WTC11 (cell line): ENCODE data around the gene MEP1B. TPM values are rescaled to one million over a fixed set of nuclear protein-coding genes. Genes with fewer than 3 reads are reported as not detected.

Experiments
- ATAC-seq: fragments of 200-7000 bp; cut with Tn5 transposase; 2 replicates; pipeline ENCODE4 v1.10.0; 2021; ENCODE audit warnings: mild to moderate bottlenecking, moderate library complexity
- CTCF ChIA-PET: fragments of 300-600 bp; sonication (Branson Sonifier 250); formaldehyde crosslinking; loops from one replicate; lab custom pipeline; 2021; ENCODE audit warnings: antibody characterized with exemption; lab: Charles Lee
- POLR2A ChIA-PET: fragments of 350-600 bp; sonication (Branson Sonifier 250); formaldehyde crosslinking; loops from one replicate; lab custom pipeline; 2021; ENCODE audit warnings: antibody characterized with exemption; lab: Charles Lee
- DNase-seq: peaks from one replicate; pipeline ENCODE4 v3.0.0; 2021; ENCODE audit warnings: low spot score
- H3K27ac Mint-ChIP-seq: 2 replicates; pipeline ENCODE4 v1.8.0; 2021; ENCODE audit warnings: mixed read lengths
- H3K27me3 Mint-ChIP-seq: 2 replicates; pipeline ENCODE4 v1.8.0; 2021; ENCODE audit warnings: low read depth, mild to moderate bottlenecking, moderate library complexity, mixed read lengths
- H3K36me3 Mint-ChIP-seq: 2 replicates; pipeline ENCODE4 v1.8.0; 2021; ENCODE audit warnings: mixed read lengths
- H3K4me1 Mint-ChIP-seq: 2 replicates; pipeline ENCODE4 v1.8.0; 2022; ENCODE audit warnings: mixed read lengths
- H3K4me3 Mint-ChIP-seq: 2 replicates; pipeline ENCODE4 v1.8.0; 2021; ENCODE audit warnings: mild to moderate bottlenecking, moderate library complexity, mixed read lengths
- H3K9me3 Mint-ChIP-seq: 2 replicates; pipeline ENCODE4 v1.8.0; 2021; ENCODE audit warnings: mixed read lengths
- CREB1 ChIP-seq: sonication (generic); formaldehyde crosslinking; IDR thresholded peaks from 2 replicates; pipeline ENCODE4 v1.8.0; 2023; ENCODE audit warnings: mild to moderate bottlenecking, missing genetic modification reagents
- FOXP1 ChIP-seq: sonication (generic); formaldehyde crosslinking; IDR thresholded peaks from 2 replicates; pipeline ENCODE4 v1.8.0; 2022; ENCODE audit warnings: missing genetic modification reagents, mild to moderate bottlenecking, moderate library complexity, borderline replicate concordance
- GRHL2 ChIP-seq: fragments of 250-450 bp; sonication (Bioruptor Pico); IDR thresholded peaks from 2 replicates; pipeline ENCODE4 v1.8.0; 2022; ENCODE audit warnings: mild to moderate bottlenecking, moderate library complexity; ENCODE audit not compliant: insufficient replicate concordance, severe bottlenecking
- GTF2I ChIP-seq: fragments of 250-450 bp; sonication (Bioruptor Pico); conservative IDR thresholded peaks from 2 replicates; pipeline ENCODE4 v1.4.0; 2021; ENCODE audit warnings: mild to moderate bottlenecking
- HMGA2 ChIP-seq: fragments of 250-450 bp; sonication (Bioruptor Pico); IDR thresholded peaks from 2 replicates; pipeline ENCODE4 v1.4.0; 2021; ENCODE audit warnings: mild to moderate bottlenecking, moderate library complexity
- HMGXB4 ChIP-seq: sonication (generic); formaldehyde crosslinking; IDR thresholded peaks from 2 replicates; pipeline ENCODE4 v1.8.1; 2023; ENCODE audit warnings: mild to moderate bottlenecking, moderate library complexity, missing genetic modification reagents
- NR1H2 ChIP-seq: sonication (generic); formaldehyde crosslinking; IDR thresholded peaks from 2 replicates; pipeline ENCODE4 v1.9.0; 2021; ENCODE audit warnings: mild to moderate bottlenecking, moderate library complexity, missing genetic modification reagents
- NR2C2 ChIP-seq: sonication (generic); formaldehyde crosslinking; IDR thresholded peaks from 2 replicates; pipeline ENCODE4 v1.8.0; 2022; ENCODE audit warnings: mild to moderate bottlenecking, missing genetic modification reagents
- PRDM15 ChIP-seq: sonication (generic); formaldehyde crosslinking; IDR thresholded peaks from 2 replicates; pipeline ENCODE4 v1.8.0; 2022; ENCODE audit warnings: missing genetic modification reagents
- SMAD3 ChIP-seq: sonication (generic); formaldehyde crosslinking; IDR thresholded peaks from 2 replicates; pipeline ENCODE4 v1.8.0; 2022; ENCODE audit warnings: missing genetic modification reagents, mild to moderate bottlenecking, borderline replicate concordance
- SMAD4 ChIP-seq: sonication (generic); formaldehyde crosslinking; IDR thresholded peaks from 2 replicates; pipeline ENCODE4 v1.8.0; 2022; ENCODE audit warnings: mild to moderate bottlenecking, missing genetic modification reagents
- ZNF138 ChIP-seq: sonication (generic); formaldehyde crosslinking; conservative IDR thresholded peaks from 2 replicates; pipeline ENCODE4 v1.8.1; 2022; ENCODE audit warnings: mild to moderate bottlenecking, moderate library complexity, missing genetic modification reagents
- ZNF263 ChIP-seq: sonication (generic); formaldehyde crosslinking; IDR thresholded peaks from 2 replicates; pipeline ENCODE4 v1.8.1; 2022; ENCODE audit warnings: low read depth, mild to moderate bottlenecking, moderate library complexity, missing genetic modification reagents
- ZNF317 ChIP-seq: sonication (generic); formaldehyde crosslinking; IDR thresholded peaks from 2 replicates; pipeline ENCODE4 v1.8.1; 2023; ENCODE audit warnings: low read depth, mild to moderate bottlenecking, moderate library complexity, missing genetic modification reagents, borderline replicate concordance
- total RNA-seq: library from RNA; stranded (reverse); gene quantifications from 3 replicates; pipeline ENCODE4 v1.2.3, GENCODE V29; 2021
- TF ChIP-seq, protein P1 (sequence below): sonication (generic); formaldehyde crosslinking; IDR thresholded peaks from 2 replicates; pipeline ENCODE4 v1.8.0; 2022; ENCODE audit warnings: mild to moderate bottlenecking, missing genetic modification reagents
- TF ChIP-seq, protein P2 (sequence below): sonication (generic); formaldehyde crosslinking; IDR thresholded peaks from 2 replicates; pipeline ENCODE4 v1.8.1; 2022; ENCODE audit warnings: low read depth, mild to moderate bottlenecking, moderate library complexity, missing genetic modification reagents, borderline replicate concordance

Gene MEP1B
- total RNA-seq, 1 experiment from 2014 or later = not detected

GRCh38 chr18:32255570-32255969, 65.7 kb downstream of the MEP1B start:
- Mint-ChIP-seq H3K4me1 (peaks cover 24% of the 10 kb centered on the region), H3K4me3 (no peak overlapping the region), H3K36me3 (no peaks in the 10 kb centered on the region), H3K9me3 (no peaks in the 10 kb centered on the region), H3K27me3 (no peaks in the 10 kb centered on the region), H3K27ac (no peak overlapping the region)
- ATAC-seq (no peak), DNase-seq (no peak)
- TF ChIP-seq ZNF317 (CRISPR knock-in tag) = no peak
- CTCF ChIA-PET = interaction anchor here (1.1 to 1.9 kb wide), 2 partner anchors 16 to 17 kb away, joined by 3 to 11 read pairs; no protein-coding TSS in a partner anchor
- POLR2A ChIA-PET = no interaction called here

DNA sequence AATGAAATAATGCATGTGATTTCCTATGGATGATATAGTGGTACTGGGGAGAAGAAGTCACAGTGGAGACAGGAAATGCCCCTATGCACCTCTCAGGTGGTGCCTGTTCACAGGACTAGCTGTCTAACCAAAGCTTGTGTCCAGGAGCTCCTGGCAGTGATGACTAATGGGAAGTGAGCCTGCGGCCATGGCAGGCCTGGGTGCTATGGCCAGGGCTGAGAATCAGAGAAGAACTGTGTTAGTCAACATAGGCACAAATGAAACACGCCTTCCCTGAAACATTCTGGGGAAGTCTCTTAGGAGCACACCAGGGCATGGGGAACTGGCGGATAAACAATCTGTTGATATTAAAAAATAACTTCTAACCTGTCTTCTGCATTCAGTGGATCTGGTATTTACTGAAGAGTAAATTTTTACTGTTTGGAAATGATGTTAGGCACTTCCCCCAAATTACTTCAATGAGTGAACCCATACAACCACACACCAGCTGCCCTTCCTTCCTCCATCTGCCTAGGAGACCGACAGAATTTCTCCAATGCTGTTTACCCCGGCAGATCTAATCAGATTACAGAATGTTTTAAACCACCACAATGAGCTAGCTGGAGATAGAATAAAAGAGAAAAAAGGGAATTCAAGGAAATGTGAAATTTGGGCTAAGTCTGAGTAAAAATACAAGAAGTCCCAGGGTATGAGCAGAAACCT, 67.4 kb downstream of the MEP1B start:
- no peak for ATAC-seq
- TF ChIP-seq NR1H2 (CRISPR knock-in tag) (no peak), GRHL2 (CRISPR knock-in tag) (no peak), FOXP1 (CRISPR knock-in tag) (no peak)
- no peak for DNase-seq
- Mint-ChIP-seq H3K27ac (no peak overlapping the region), H3K36me3 (no peaks in the 10 kb centered on the region), H3K27me3 (no peaks in the 10 kb centered on the region), H3K9me3 (peaks cover 3% of the 10 kb centered on the region; the same call in 1 of the 2 replicates), H3K4me1 (peaks cover 10% of the 10 kb centered on the region), H3K4me3 (no peak overlapping the region)
- ChIA-PET POLR2A (no interaction called here), CTCF (interaction anchor here (1.3 kb wide), 1 partner anchor 14 kb away, joined by 5 read pairs; no protein-coding TSS in a partner anchor)

DNA sequence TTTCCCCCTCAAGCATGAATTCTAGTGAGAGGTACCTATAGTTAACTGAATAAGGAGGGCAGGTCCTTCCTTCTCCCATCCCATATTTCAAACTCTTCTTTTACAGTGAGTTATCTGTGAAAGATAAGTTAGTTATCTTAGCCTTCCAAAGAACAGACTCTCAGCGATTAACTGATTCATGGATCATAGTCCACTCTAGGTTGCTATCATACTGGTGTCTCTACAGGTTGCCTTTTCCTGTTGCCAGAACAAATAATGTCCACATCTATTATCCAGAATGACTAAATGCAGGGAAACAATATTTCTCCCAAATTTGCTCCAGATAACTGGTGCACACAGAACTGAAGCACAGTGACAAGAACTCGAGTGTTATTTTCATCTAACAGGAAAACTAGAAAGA, 68.3 kb downstream of the MEP1B start:
- ChIA-PET POLR2A (no interaction called here), CTCF (no interaction called here)
- Mint-ChIP-seq H3K27me3 (no peaks in the 10 kb centered on the region), H3K4me1 (peaks cover under 1% of the 10 kb centered on the region), H3K9me3 (peaks cover 3% of the 10 kb centered on the region; the same call in 1 of the 2 replicates), H3K36me3 (no peaks in the 10 kb centered on the region), H3K27ac (no peak overlapping the region), H3K4me3 (no peak overlapping the region)
- no peak for ATAC-seq
- TF ChIP-seq NR2C2 = no peak
- TF ChIP-seq, protein P1, sequence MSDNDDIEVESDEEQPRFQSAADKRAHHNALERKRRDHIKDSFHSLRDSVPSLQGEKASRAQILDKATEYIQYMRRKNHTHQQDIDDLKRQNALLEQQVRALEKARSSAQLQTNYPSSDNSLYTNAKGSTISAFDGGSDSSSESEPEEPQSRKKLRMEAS = no peak
- DNase-seq = no peak

DNA sequence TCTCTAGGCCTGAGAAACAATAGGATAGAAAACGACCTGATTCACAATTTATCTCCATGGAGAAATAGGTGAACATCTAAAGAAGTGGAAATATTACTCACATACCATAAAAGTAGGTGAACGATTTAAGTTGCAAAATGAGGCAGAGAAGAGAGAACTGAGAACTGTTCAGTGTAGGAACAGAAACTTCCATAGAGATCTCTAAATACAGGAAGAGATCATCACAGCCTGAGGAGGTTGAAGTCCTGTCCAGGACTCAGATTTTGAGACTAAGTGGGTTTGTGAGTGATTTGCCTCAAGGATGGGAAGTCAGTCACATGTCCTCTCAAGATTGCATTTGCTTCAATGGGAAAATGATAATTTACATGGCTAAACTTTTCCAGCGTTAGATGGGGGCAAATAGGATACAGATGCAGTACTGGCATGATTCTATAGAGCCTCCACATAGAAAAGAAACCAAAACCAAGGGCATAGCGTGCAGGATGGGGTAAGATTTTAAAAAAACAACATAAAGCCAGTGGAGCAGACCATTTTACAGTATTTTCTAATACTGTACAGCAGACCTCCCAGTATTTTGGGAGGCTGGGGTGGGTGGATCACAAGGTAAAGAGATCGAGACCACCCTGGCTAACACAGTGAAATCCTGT, 68.8 kb downstream of the MEP1B start:
- DNase-seq (no peak), ATAC-seq (no peak)
- H3K36me3 Mint-ChIP-seq = no peaks in the 10 kb centered on the region
- no peak for TF ChIP-seq HMGXB4 (CRISPR knock-in tag)
- TF ChIP-seq HMGA2 (CRISPR knock-in tag) = no peak
- TF ChIP-seq CREB1 (CRISPR knock-in tag) = no peak
- TF ChIP-seq SMAD3 (CRISPR knock-in tag) = no peak
- TF ChIP-seq SMAD4 = no peak
- TF ChIP-seq ZNF263 (CRISPR knock-in tag) = no peak
- TF ChIP-seq, protein P1 = no peak
- TF ChIP-seq FOXP1 (CRISPR knock-in tag) = no peak
- TF ChIP-seq PRDM15 (CRISPR knock-in tag) = no peak
- no peak for TF ChIP-seq ZNF138 (CRISPR knock-in tag)
- TF ChIP-seq, protein P2, sequence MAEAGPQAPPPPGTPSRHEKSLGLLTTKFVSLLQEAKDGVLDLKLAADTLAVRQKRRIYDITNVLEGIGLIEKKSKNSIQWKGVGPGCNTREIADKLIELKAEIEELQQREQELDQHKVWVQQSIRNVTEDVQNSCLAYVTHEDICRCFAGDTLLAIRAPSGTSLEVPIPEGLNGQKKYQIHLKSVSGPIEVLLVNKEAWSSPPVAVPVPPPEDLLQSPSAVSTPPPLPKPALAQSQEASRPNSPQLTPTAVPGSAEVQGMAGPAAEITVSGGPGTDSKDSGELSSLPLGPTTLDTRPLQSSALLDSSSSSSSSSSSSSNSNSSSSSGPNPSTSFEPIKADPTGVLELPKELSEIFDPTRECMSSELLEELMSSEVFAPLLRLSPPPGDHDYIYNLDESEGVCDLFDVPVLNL (CRISPR knock-in tag) = no peak
- no peak for TF ChIP-seq GTF2I (CRISPR knock-in tag)
- ChIA-PET CTCF (interaction anchor here (1.2 to 2.6 kb wide), 3 partner anchors 13 to 291 kb away, joined by 4 to 21 read pairs (median 5); no protein-coding TSS in a partner anchor), POLR2A (no interaction called here)
- H3K4me1 Mint-ChIP-seq = no peaks in the 10 kb centered on the region
- no peak overlapping the region for H3K27ac Mint-ChIP-seq
- H3K9me3 Mint-ChIP-seq = peaks cover 3% of the 10 kb centered on the region; the same call in 1 of the 2 replicates
- H3K4me3 Mint-ChIP-seq = no peak overlapping the region
- H3K27me3 Mint-ChIP-seq = no peaks in the 10 kb centered on the region
